Mesenchymal stem cell (in vitro differentiated cells and primary cell): ENCODE measurements around the gene DPP10.

Experiments
- DNase-seq: peaks from one replicate; pipeline ENCODE4 v3.0.0-alpha.2; 2013
- H2AFZ ChIP-seq: one replicate; pipeline ENCODE4 v1.6.1; 2013; ENCODE audit warnings: low read depth, mild to moderate bottlenecking, control low read depth, inconsistent platforms, low read length, moderate library complexity
- H2AK5ac ChIP-seq: 2 replicates; pipeline ENCODE4 v1.6.1; 2013; ENCODE audit warnings: low read length, moderate library complexity, mild to moderate bottlenecking, inconsistent platforms; ENCODE audit not compliant: severe bottlenecking
- H2BK120ac ChIP-seq: one replicate; pipeline ENCODE4 v1.6.1; 2013; ENCODE audit warnings: low read depth, mild to moderate bottlenecking, inconsistent platforms, low read length, moderate library complexity
- H2BK12ac ChIP-seq, 2 experiments: one replicate each; pipeline ENCODE4 v1.6.1; 2013; ENCODE audit warnings: inconsistent platforms in 2 of 2, low read length in 2 of 2, mild to moderate bottlenecking in 2 of 2, moderate library complexity in 2 of 2, control low read depth in 1 of 2
- H2BK15ac ChIP-seq: one replicate; pipeline ENCODE4 v1.6.1; 2013; ENCODE audit warnings: mild to moderate bottlenecking, low read depth, inconsistent platforms; ENCODE audit not compliant: poor library complexity, severe bottlenecking
- H2BK5ac ChIP-seq: 2 replicates; pipeline ENCODE4 v1.6.1; 2013; ENCODE audit warnings: low read depth, mild to moderate bottlenecking, low read length, control low read depth, inconsistent platforms; ENCODE audit not compliant: poor library complexity, severe bottlenecking
- H3K14ac ChIP-seq, 2 experiments: one replicate each; pipeline ENCODE4 v1.6.1; 2013; ENCODE audit warnings: inconsistent platforms in 2 of 2, low read length in 2 of 2, control low read depth in 1 of 2, mild to moderate bottlenecking in 1 of 2, moderate library complexity in 1 of 2
- H3K18ac ChIP-seq, 2 experiments: one replicate each; pipeline ENCODE4 v1.6.1; 2013; ENCODE audit warnings: inconsistent platforms in 2 of 2, low read length in 2 of 2, control low read depth in 1 of 2, low read depth in 1 of 2, mild to moderate bottlenecking in 1 of 2
- H3K23ac ChIP-seq, 2 experiments: one replicate each; pipeline ENCODE4 v1.6.1; 2013; ENCODE audit warnings: inconsistent platforms in 2 of 2, low read length in 2 of 2, mild to moderate bottlenecking in 2 of 2, moderate library complexity in 2 of 2, control low read depth in 1 of 2
- H3K27ac ChIP-seq: 2 replicates; pipeline ENCODE4 v1.5.1; 2013; ENCODE audit warnings: mild to moderate bottlenecking, moderate library complexity, low read length, control low read depth, inconsistent platforms; ENCODE audit not compliant: poor library complexity, severe bottlenecking
- H3K27me3 ChIP-seq, 2 experiments: 2 replicates each; pipeline versions ENCODE4 v1.6.1 to v1.7.0; 2013; ENCODE audit warnings: low read length in 2 of 2, mild to moderate bottlenecking in 2 of 2, moderate library complexity in 2 of 2, control low read depth in 1 of 2, inconsistent platforms in 1 of 2; ENCODE audit not compliant: control insufficient read depth in 1 of 2, insufficient read depth in 1 of 2
- H3K36me3 ChIP-seq, 2 experiments: 2 replicates each; pipeline versions ENCODE4 v1.6.1 to v1.7.0; 2013; ENCODE audit warnings: low read length in 2 of 2, control low read depth in 1 of 2, inconsistent platforms in 1 of 2, low read depth in 1 of 2, mild to moderate bottlenecking in 1 of 2; ENCODE audit not compliant: insufficient read depth in 2 of 2, control insufficient read depth in 1 of 2
- H3K4ac ChIP-seq, 2 experiments: one replicate each; pipeline ENCODE4 v1.6.1; 2013; ENCODE audit warnings: inconsistent platforms in 2 of 2, low read length in 2 of 2, mild to moderate bottlenecking in 2 of 2, moderate library complexity in 2 of 2, control low read depth in 1 of 2, low read depth in 1 of 2
- H3K4me1 ChIP-seq: 2 replicates; pipeline ENCODE4 v1.6.1; 2013; ENCODE audit warnings: low read depth, low read length, control low read depth; ENCODE audit not compliant: control insufficient read depth, insufficient read depth
- H3K4me2 ChIP-seq: 2 replicates; pipeline ENCODE4 v1.6.1; 2013; ENCODE audit warnings: low read length, mild to moderate bottlenecking, inconsistent platforms; ENCODE audit not compliant: poor library complexity, severe bottlenecking
- H3K4me3 ChIP-seq, 2 experiments: 2 replicates each; pipeline versions ENCODE4 v1.5.1 to v1.7.0; 2013; ENCODE audit warnings: low read length in 2 of 2, mild to moderate bottlenecking in 2 of 2, control low read depth in 1 of 2, low read depth in 1 of 2; ENCODE audit not compliant: insufficient read depth in 1 of 2
- H3K79me1 ChIP-seq: replicated peaks from 2 replicates; pipeline ENCODE4 v1.6.1; 2013; ENCODE audit warnings: mild to moderate bottlenecking, control low read depth, low read length, inconsistent platforms; ENCODE audit not compliant: poor library complexity, severe bottlenecking
- H3K9ac ChIP-seq: 2 replicates; pipeline ENCODE4 v1.7.0; 2013; ENCODE audit warnings: mild to moderate bottlenecking, low read length, moderate library complexity
- H3K9me3 ChIP-seq: 2 replicates; pipeline ENCODE4 v1.7.0; 2013; ENCODE audit warnings: mild to moderate bottlenecking, low read length; ENCODE audit not compliant: control insufficient read depth
- H4K8ac ChIP-seq: one replicate; pipeline ENCODE4 v1.6.1; 2013; ENCODE audit warnings: inconsistent platforms, mild to moderate bottlenecking, low read length, moderate library complexity
- H4K91ac ChIP-seq: one replicate; pipeline ENCODE4 v1.6.1; 2013; ENCODE audit warnings: mild to moderate bottlenecking, low read length, inconsistent platforms
- WGBS: methylation state at CpG from one replicate; pipeline ENCODE4 v1.1.7; 2013; ENCODE audit warnings: mixed read lengths; 5-methylcytosine and 5-hydroxymethylcytosine counted together

The DPP10 gene

DNA sequence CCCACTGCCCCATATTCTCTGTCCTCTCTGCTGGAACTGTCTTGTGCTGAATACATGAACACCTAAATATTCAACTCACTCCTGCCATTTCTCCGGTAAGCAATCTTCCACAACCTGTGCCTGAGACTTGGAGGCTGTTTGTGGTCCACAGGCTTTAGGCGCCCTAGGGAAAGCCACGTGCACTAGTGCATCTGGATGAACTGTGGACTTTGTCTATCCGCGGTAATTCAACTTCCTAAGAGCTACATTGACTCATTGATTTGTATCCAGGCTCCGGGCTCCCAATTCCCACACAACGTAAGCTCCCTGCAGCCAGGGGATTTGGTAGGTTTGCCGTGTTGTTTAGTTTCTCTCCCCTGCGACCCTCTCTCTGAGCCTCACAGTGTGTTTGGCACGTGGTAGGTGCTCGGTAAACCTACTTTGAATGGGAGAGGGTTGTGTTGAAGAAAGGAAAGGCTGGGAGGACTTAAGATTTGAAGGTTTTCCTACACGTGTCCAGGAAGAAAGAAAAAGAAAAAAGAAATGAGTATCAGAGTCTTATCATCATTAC, 718.2 kb downstream of the DPP10 start:
- Histone ChIP-seq H3K79me1 (no peaks in the 10 kb centered on the region), H3K27me3 (peaks cover 27 to 32% of the 10 kb centered on the region in 2 experiments), H3K36me3 (no peaks in the 10 kb centered on the region), H3K9me3 (no peaks in the 10 kb centered on the region), H2AK5ac (no peak overlapping the region), H3K18ac (no peak overlapping the region), H3K14ac (no peak overlapping the region), H2BK12ac (no peak overlapping the region), H3K4me2 (no peak overlapping the region), H3K9ac (no peak overlapping the region), H2BK15ac (no peak overlapping the region), H2BK5ac (no peak overlapping the region), H3K23ac (no peak overlapping the region), H2AFZ (no peak overlapping the region), H3K4me3 (no peak overlapping the region), H3K4me1 (peaks cover 2% of the 10 kb centered on the region), H4K91ac (no peak overlapping the region), H2BK120ac (no peak overlapping the region), H4K8ac (no peak overlapping the region), H3K4ac (no peak overlapping the region), H3K27ac (no peak overlapping the region)
- DNase-seq, result no peak
- WGBS, result 48% methylated on average over 9 of the region's 12 CpGs

GRCh38 chr2:115161081-115161770, 718.8 kb downstream of the DPP10 start:
- no peak overlapping the region for H3K4me3 ChIP-seq
- no peaks in the 10 kb centered on the region for H3K9me3 ChIP-seq

DNA sequence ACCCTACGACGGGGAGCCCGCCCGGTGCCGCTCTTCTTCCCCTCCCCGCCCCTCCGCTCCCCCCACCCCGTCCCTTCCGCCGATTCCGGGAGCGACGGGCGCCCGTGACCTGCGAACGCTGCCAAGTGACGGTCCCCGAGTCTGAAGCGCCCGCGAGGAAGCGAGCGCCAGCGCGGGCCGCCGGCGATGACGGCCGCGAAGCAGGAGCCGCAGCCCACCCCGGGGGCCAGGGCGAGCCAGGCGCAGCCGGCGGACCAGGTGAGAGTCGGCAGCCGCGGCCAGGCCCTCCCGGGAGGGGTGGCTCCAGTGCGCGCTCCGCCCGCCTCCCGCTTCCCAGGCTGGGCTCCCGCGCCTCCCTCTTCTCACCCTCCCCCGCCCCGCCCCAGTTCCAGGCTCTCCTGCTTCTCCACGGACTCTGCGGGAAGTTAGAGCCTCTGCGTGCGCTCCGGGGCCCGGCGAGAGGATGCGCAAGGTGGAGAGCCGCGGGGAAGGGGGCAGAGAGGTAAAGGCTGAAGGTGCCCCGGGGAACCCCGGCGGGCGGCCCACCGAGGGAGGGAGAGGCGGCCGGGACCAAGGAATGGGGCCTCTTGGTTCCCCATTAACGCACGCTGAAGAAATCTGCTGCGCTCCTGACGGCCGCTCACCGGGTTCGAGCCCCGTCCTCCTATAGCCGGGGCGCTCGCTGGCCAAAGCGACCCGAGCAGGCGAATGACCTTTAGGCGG, 719.5 kb downstream of the DPP10 start:
- Histone ChIP-seq H3K79me1 (no peaks in the 10 kb centered on the region), H2AFZ (no peak overlapping the region), H3K36me3 (no peaks in the 10 kb centered on the region), H3K23ac (no peak overlapping the region), H3K9me3 (no peaks in the 10 kb centered on the region), H3K4me2 (no peak overlapping the region), H3K18ac (no peak overlapping the region), H2BK12ac (no peak overlapping the region), H2BK120ac (no peak overlapping the region), H3K27me3 (peaks cover 27 to 32% of the 10 kb centered on the region in 2 experiments), H4K91ac (no peak overlapping the region), H3K27ac (no peak overlapping the region), H3K14ac (no peak overlapping the region), H2AK5ac (no peak overlapping the region), H3K4ac (no peak overlapping the region), H3K9ac (no peak overlapping the region), H3K4me1 (peaks cover 2% of the 10 kb centered on the region), H2BK5ac (no peak overlapping the region), H2BK15ac (no peak overlapping the region), H4K8ac (no peak overlapping the region), H3K4me3 (no peak overlapping the region)
- WGBS, result under 1% methylated on average over 41 of the region's 83 CpGs
- DNase-seq, result no peak

More at GRCh38 chr2:115161081-115161770, 718.8 kb downstream of the DPP10 start:
- peaks cover 27 to 32% of the 10 kb centered on the region in 2 experiments for H3K27me3 ChIP-seq
- H2AFZ ChIP-seq, result no peak overlapping the region
- H2BK5ac ChIP-seq, result no peak overlapping the region
- WGBS, result 3% methylated on average over 30 of the region's 86 CpGs
- no peak overlapping the region for H4K8ac ChIP-seq
- no peak overlapping the region for H3K4ac ChIP-seq
- no peak overlapping the region for H3K23ac ChIP-seq
- H4K91ac ChIP-seq, result no peak overlapping the region
- no peaks in the 10 kb centered on the region for H3K79me1 ChIP-seq
- H3K4me2 ChIP-seq, result no peak overlapping the region
- H3K9ac ChIP-seq, result no peak overlapping the region
- no peaks in the 10 kb centered on the region for H3K36me3 ChIP-seq
- no peak overlapping the region for H3K14ac ChIP-seq
- H3K4me1 ChIP-seq, result peaks cover 2% of the 10 kb centered on the region
- H3K27ac ChIP-seq, result no peak overlapping the region
- H2BK120ac ChIP-seq, result peak overlapping the region; percentile 19
- no peak overlapping the region for H2BK15ac ChIP-seq
- no peak overlapping the region for H2BK12ac ChIP-seq
- peak; percentile 17 for DNase-seq
- H2AK5ac ChIP-seq, result no peak overlapping the region
- no peak overlapping the region for H3K18ac ChIP-seq
